HG03558 (cell line): ENCODE data around the gene LBP.
"Not testable (repeated sequence)": the region's sequence is repeated elsewhere in the genome, so short reads cannot be mapped to it uniquely, and the experiment has no call there.

Source experiments
- ATAC-seq: cut with Tn5 transposase; IDR thresholded peaks from one replicate; pipeline ENCODE4 v1.9.1; 2021; ENCODE audit warnings: moderate number of reproducible peaks; ENCODE audit not compliant: unreplicated experiment; ENCODE audit errors: extremely low read depth

Gene LBP, protein sequence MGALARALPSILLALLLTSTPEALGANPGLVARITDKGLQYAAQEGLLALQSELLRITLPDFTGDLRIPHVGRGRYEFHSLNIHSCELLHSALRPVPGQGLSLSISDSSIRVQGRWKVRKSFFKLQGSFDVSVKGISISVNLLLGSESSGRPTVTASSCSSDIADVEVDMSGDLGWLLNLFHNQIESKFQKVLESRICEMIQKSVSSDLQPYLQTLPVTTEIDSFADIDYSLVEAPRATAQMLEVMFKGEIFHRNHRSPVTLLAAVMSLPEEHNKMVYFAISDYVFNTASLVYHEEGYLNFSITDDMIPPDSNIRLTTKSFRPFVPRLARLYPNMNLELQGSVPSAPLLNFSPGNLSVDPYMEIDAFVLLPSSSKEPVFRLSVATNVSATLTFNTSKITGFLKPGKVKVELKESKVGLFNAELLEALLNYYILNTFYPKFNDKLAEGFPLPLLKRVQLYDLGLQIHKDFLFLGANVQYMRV

DNA sequence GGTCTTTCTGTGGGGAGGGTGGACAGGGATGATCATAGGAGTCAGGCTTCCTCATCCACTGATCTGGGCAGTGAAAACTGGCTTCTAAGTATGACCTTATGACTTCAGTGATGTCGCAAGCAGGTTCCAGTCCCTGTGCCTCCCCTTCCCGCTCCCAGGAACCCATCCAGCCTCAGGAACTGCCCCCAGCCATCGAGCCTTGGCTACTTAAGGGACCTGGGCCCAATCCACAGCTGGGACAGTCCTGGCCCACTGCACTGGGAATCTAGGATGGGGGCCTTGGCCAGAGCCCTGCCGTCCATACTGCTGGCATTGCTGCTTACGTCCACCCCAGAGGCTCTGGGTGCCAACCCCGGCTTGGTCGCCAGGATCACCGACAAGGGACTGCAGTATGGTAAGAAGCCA, at the start of gene LBP:
Gene LBP, plus strand, starts transcription at position 236 of the 405 bp plus-strand sequence. Its CDS starts 35 bp downstream, at position 271.
- ATAC-seq, result no peak

DNA sequence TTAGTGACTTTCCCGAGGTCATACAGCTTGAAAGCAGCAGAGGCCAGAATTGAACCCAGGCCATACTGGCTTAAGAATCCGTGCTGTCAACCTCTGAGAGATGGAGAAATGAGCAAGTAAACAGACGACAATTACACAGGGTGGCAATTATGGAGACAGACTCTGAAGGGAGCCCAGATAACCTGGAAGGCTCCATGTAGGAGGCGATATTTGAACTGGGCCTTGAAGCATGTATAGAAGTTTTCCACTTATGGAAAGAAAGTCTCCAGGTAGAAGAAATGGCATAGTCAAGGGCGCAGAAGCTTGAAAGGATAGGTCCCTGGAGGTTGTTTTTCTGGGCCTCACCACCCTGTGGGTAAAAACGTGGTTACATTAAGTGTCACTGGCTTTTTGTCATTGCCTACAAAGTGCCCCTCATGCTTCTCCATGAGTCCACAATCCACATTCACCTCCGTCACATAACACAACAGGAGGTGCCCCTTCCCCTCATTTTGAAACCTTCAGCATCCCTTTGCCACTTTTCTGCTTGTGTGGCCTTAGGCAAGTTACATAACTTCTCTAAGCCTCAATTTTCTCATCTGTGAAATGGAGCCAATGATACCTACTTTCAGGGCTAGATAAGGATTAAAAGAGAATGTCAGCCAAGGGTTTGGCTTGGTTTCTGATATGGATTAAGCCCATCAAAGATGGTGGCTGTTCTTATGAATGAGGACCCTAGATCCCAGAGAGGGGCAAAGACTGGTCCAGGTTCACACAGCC, 48.2 kb upstream of the LBP start:
- ATAC-seq, result no peak

DNA sequence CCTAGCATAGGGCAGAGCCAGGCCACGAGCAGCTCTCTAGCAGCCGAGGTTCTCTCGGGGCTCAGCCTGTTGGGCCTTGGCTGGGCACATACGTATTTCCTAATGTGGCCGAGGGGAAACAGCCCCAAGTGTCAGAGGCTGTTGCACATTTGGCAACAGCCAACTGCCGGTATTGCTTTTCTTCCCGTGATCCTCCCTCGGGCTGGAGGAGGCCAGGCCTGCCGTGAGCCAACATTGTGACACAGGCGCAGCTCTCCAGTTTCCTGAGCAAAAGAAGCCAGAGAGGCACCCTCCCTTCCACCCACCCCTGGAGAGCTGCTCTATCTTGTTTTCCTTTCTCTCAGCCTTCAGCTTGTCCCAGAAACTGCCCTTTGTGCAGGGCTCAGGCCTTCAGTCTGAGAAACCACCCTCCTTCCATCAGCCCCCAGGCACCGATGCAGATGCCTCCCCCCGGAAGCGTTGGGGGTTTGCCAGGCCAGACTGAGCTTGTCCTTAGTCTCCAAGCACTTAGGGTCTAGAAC, 47.5 kb upstream of the LBP start:
- ATAC-seq, result no peak

DNA sequence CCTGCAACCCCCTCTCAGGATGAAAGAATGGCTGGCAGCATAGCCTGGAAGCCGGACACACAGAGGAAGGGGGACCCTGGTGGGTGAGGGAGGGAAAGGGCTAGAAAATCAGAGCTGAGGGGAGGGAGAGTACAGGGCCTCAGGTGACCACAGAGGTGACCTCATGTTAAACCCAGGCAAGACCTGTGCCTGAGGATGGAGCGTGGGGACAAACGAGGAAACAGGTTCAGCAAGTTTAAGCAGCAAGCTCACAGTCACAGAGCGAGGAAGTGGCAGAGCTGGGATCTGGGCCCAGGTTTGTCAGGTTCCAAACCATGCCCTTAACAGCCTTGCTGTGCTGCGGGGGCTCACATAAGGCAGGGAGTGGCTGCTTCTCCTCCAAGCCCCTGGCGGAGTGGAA, 46.3 kb upstream of the LBP start:
- ATAC-seq, result no peak

DNA sequence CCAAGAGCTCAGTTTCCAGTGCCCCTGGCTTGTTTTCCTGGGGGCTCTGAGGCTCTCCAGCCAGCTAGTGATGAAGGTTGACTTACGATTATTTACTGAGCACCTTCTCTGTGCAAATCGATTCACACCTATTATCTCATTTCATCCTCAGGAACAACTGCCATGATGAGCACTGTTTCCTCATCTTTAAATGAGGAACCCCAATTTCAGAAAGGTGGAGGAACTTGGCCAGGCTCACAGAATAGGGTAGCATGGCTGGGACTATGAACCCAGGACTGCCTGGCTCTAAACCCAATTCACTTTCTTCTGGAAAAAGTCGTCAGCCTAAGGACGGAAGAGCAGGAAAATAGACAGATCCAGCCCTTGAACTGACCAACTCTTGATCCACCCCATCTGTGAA, 45.8 kb upstream of the LBP start:
- ATAC-seq, result no peak

DNA sequence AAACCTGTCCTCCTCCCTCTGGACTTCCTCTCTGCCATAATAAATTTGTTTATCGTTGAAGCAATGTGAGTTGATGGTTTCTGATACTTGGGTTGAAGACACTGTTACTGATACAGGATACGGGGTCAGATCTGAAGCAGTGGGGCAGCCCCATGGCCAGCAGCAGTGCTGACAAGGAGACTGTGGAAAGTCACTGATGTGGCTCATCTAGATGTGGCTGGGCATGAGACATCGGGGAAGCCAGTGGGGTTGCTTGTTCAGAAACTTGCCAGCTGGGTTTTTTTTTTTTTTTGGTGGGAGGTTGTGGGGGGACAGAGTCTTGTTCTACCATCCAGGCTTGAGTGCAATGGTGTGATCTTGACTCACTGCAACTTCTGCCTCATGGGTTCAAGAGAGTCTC, 45.0 kb upstream of the LBP start:
- no peak for ATAC-seq

DNA sequence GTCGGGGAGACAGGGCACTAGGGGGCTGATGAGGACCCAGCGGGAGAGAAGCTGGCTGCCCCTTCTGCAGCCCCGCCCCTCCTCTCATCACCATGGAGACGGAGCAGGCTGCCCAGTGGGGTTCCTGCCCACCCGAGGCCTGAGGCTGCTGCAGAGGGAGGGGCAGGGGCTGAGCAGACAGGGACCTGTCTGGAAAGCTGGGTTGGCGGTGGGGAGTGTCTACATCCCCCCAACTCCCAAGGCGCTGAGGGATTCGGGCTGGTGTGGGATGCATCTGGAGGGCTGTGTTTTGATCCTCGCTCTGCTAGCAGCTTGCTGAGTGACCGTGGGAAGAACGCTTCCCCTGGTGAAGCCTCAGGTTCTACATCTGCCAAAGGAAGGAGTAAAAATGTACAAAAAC, 43.5 kb upstream of the LBP start:
- ATAC-seq, result no peak

DNA sequence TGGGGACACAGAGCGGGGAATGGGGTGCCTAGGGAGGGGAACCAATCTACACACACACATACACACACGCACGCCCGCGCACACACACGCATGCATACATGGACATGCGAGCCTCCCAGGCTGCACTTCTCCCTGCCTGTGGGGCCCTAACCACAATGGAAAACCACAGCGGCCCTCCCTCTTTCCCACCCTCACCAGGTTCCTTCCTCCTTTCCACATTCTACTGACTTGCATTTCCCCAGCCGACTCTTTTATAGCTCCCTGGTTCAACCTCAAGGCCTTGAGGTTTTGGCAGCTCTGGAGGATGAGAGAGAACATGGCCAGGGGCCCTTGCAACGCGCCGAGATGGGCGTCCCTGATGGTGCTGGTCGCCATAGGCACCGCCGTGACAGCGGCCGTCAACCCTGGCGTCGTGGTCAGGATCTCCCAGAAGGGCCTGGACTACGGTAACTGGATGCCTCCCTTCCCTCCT, 42.3 kb upstream of the LBP start, which contains the start of gene BPI:
Gene BPI, plus strand, starts transcription at position 249 of the 472 bp plus-strand sequence. Its CDS starts 68 bp downstream, at position 317.
- no peak for ATAC-seq

DNA sequence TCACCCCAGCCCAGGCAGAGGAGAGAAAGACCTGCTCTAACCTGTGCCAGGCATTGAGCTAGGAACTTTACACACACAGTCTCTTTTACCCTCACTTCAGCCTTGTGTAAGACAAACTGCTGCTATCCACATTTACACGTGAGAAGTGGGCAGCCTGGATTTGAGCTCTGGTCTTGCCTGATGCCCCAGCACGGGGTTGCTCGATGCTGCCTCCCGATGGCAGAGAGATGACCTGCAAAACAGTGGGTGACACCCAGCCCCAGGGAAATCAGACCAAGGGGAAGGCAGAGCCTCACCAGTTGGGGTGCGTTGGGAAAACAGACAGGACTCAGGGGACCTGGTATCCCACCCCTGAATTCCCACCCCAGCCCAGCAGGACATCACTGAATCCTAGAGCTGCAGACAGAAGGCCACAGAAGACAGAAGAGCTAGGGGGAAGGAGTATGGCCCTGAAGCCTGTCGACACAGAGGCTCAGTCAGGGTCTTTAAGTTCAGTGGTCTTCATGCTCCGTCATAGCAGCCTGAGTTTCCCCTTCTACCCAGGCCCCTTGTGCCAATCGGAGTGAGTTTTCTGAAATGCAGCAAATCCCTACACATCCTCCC, 41.3 kb upstream of the LBP start:
- no peak for ATAC-seq

DNA sequence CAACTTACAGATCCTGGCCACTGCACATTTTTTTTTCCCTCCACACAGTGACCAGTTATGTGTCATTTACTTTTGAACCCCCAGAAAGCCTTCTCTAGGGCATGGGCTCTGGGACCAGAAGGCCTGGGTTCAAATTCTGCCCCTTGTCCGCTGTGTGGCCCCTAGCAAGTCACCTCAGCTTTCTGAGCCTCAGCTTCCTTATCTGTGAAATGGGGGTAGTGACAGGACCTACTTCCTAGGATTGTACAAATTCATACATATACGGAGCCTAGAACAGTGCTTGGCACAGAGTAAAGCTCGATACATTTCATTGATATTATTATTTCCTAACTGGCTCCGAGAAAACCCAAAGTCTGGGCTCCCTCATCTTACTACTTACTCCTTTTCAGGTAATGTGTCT, 40.7 kb upstream of the LBP start:
- no peak for ATAC-seq

DNA sequence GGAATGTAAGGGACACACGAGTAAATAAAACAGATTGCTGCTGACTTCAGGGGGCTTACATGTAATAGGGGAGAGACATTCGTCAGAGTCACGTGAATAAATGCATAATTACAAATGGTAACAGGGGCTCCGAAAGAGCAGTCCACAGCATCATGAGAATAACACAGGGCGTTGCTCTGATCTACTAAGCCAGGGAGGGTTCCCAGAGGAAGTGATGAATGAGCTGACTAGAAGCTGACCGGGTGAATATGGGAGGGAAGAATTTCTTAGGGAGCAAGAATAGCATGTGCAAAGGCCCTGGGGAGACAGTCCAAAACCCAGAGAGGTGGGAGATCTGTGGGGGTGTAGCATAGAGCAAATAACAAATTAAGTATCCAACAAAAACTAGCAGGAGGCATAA, 39.9 kb upstream of the LBP start:
- ATAC-seq, result no peak

DNA sequence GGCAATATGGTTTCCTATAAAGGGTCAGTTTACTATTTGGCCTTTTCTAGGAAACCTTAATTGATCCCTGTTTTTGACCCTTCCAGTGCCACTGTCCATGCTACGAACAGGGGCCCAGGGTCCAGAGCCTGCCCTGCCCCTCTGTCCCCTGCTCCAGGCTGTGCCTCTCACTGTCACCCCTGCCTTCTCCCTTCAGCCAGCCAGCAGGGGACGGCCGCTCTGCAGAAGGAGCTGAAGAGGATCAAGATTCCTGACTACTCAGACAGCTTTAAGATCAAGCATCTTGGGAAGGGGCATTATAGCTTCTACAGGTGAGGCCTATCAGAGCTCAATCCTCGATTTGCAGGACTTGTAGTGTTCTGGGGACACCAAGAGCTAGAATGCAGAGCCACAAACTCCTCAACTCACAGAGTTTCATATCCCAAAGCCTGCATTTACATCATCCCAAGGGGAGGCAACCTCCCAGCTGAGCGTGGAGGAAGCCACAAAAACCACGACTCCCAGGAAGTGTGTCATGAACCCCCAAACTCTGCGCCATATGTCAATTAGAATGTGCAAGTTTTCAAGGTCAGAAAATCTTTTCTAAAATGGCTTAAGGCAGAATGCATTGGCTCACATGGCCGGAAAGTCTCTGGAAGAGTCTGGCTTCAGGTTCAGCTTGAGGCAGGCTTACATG, 38.8 kb upstream of the LBP start:
- no peak for ATAC-seq

DNA sequence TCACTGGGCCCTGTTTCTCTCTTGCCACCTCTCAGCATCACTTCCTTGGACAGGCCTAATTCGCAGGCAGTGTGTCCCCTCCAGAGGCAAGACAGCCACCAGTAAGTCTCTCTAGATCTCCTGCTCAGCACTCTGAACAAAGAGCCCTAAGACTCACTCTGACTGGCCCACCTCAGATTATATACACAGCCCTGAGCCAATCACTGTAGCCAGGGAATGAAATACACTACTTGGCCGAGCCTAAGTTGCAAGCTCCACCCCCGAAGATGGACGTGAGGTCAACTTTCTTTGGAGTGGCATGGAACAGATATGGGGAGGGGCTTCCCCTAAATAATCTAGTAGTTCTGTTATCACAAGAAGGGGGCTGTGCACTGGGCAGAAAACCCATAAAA, 38.2 kb upstream of the LBP start:
- ATAC-seq, result no peak

DNA sequence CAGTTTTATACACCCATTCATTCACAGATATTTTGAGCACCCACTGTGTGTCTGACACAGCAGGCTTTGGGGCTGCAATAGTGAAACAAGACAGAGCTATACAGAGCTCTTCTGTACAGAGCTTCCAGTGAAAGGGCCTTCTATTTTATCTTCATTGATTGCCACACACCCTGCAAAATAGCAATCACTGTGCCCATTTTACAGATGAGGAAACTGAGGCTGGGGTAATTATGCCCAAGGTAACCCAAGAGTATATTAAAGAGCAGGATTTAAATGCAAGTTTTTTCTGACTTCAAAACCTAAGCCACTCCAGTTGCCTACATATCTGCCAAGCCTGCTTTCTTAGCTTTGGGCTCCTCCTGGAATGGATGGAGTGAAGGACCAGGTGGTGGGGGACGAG, 37.8 kb upstream of the LBP start:
- no peak for ATAC-seq

DNA sequence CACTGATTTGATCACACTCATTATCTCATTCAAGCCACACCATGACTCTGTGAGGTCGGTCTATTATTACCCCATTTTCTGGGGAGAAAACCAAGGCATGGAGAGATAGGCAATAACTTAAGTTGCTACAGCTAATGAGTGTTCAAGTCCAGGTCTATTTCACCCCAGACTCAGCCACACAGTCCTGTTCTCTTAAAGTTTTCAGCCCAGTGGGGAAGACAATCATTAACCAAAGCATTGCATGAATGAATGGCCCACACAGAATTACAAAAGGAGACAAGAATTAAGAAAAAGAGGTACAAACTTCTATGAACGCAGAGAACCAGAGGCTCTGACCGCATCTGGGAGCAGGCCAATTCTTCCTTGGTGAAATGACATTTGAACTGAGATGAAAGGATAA, 35.2 kb upstream of the LBP start:
- no peak for ATAC-seq

DNA sequence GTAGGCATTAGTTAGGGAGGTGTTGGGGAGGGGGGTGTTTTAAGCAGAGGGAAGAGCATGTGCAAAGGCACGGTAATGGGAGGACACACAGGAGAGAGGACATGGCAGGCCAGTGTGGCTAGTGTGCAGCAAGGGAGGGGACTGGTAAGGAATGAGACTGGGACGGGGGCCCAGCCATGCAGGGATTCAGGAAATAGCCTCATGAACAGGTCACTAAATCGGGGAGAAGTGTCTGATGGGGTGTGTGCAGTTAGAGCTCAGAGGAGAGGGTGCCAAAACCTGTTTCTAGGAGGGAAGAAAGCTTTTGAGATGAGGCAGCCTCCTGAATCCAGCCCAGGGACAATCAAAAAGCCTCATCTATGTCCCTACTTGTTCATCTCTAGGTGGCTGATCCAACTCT, 34.8 kb upstream of the LBP start:
- no peak for ATAC-seq

DNA sequence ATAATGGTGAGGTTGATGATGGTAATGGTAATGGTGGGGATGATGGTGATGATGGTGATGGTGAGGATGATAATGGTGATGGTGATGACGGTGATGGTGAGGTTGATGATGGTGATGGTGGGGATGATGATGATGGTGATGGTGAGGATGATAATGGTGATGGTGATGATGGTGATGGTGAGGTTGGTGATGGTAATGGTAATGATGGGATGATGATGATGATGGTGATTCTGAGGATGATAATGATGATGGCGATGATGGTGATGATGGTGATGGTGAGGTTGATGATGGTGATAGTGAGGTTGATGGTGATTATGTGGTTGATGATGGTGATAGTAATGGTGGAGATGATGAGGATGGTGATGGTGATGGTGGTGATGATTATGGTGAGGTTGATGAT, 32.6 kb upstream of the LBP start:
- no peak for ATAC-seq

DNA sequence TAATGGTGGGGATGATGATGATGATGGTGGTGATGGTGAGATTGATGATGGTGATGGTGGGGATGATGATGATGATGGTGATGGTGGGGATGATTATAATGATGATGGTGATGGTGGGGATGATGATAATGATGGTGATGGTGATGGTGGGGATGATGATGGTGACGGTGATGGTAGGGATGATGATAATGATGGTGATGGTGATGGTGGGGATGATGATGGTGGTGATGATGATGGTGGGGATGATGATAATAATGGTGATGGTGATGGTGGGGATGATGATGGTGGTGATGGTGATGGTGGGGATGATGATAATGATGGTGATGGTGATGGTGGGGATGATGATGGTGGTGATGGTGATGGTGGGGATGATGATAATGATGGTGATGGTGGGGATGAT, 31.9 kb upstream of the LBP start:
- not testable (repeated sequence) for ATAC-seq

DNA sequence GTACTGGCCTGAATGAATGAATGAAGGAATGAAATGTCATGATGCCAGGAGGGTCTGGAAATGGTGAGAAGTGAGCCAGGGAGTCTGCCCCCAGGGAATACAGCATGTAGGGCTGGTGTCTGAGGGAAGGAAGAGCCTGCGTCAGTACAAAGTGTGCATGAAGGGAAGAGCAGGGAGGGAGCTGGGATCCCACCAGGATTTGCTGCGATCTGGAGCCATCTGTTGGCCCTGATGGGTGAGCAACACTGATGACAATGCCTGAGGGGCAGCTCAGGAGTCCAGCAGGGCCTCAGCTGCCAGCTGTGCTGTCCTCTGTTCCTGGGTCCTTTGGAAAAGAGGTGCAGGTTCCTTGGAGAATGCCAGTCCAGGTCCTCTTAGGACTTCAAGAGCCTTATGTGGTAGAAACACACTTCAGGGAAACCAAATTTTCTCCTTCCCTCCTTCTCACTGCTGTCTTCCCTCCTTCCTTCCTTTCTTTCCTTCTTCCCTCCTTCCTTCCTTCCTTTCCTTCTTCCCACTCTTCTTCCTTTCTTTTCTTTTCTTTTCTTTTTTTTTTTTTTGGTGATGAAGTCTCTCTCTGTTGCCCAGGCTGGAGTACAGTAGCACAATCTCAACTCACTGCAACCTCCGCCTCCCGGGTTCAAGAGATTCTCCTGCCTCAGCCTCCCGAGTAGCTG, 30.9 kb upstream of the LBP start:
- no peak for ATAC-seq

DNA sequence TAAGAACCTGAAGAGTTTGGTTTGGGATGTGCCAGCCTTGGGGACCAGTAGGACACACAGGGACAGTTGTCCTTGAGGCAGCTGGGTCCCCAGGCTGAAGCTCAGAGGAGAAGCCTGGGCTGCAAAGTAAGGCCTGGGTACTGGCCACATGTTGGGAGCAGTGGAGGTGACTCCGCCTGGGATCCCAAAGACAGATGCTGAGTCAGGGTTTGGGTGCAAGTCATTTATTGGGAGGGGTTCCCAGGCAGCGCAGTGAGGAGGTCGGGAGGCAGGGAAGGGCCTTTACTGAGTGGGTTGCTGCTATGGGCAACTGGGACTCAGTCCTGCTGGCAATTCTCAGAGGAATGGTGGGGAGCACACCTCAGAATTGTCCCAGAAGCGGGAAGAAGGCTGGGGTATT, 29.9 kb upstream of the LBP start:
- no peak for ATAC-seq
